CD8-positive, alpha-beta memory T cell (primary cell): Measurements from ENCODE around the gene RGS16. TPM values are rescaled to one million over a fixed set of nuclear protein-coding genes. Genes with fewer than 3 reads are reported as not detected.

ENCODE experiments used
- CTCF ChIA-PET: fragments of 350-600 bp; sonication (Branson Sonifier 250); formaldehyde crosslinking; loops from one replicate; lab custom pipeline; 2021; ENCODE audit warnings: antibody characterized with exemption; lab: Charles Lee
- POLR2A ChIA-PET: fragments of 350-600 bp; sonication (Branson Sonifier 250); formaldehyde crosslinking; loops from one replicate; lab custom pipeline; 2021; ENCODE audit warnings: antibody characterized with exemption; lab: Charles Lee
- DNase-seq, 5 donors: peaks; one replicate each; pipeline versions ENCODE4 v3.0.0 to v3.0.0-alpha.2; 2020 to 2022; ENCODE audit warnings: mixed read lengths in 1 of 5
- H3K27ac ChIP-seq: one replicate; pipeline ENCODE4 v1.7.0; 2013; ENCODE audit warnings: low read depth, mild to moderate bottlenecking, low read length, moderate library complexity
- H3K27me3 ChIP-seq: 2 replicates; pipeline ENCODE4 v1.7.0; 2013; ENCODE audit warnings: low read length, mild to moderate bottlenecking; ENCODE audit not compliant: insufficient read depth, poor library complexity, severe bottlenecking
- H3K36me3 ChIP-seq: 2 replicates; pipeline ENCODE4 v1.7.0; 2013; ENCODE audit warnings: mild to moderate bottlenecking, low read length, moderate library complexity; ENCODE audit not compliant: insufficient read depth
- H3K4me1 ChIP-seq: 2 replicates; pipeline ENCODE4 v1.7.0; 2013; ENCODE audit warnings: mild to moderate bottlenecking, low read length, moderate library complexity; ENCODE audit not compliant: insufficient read depth
- H3K4me3 ChIP-seq: 2 replicates; pipeline ENCODE4 v1.7.0; 2013; ENCODE audit warnings: mild to moderate bottlenecking, low read length
- H3K9me3 ChIP-seq: 2 replicates; pipeline ENCODE4 v1.7.0; 2013; ENCODE audit warnings: mild to moderate bottlenecking, low read length
- H3K27ac Mint-ChIP-seq, 8 donors: one replicate each; pipeline ENCODE4 v1.8.0; 2020 to 2021; ENCODE audit warnings: mixed read lengths in 8 of 8, mild to moderate bottlenecking in 6 of 8, inconsistent platforms in 3 of 8, moderate library complexity in 3 of 8
- H3K27me3 Mint-ChIP-seq, 2 donors: one replicate each; pipeline ENCODE4 v1.8.0; 2020 to 2021; ENCODE audit warnings: mixed read lengths in 2 of 2, mild to moderate bottlenecking in 1 of 2, moderate library complexity in 1 of 2
- H3K36me3 Mint-ChIP-seq, 3 donors: one replicate each; pipeline ENCODE4 v1.8.0; 2020 to 2021; ENCODE audit warnings: mixed read lengths in 3 of 3, inconsistent platforms in 1 of 3, mild to moderate bottlenecking in 1 of 3
- H3K4me1 Mint-ChIP-seq, 3 donors: one replicate each; pipeline ENCODE4 v1.8.0; 2020 to 2021; ENCODE audit warnings: mixed read lengths in 3 of 3, inconsistent platforms in 1 of 3, mild to moderate bottlenecking in 1 of 3
- H3K4me3 Mint-ChIP-seq, 7 donors: one replicate each; pipeline ENCODE4 v1.8.0; 2020 to 2021; ENCODE audit warnings: mixed read lengths in 7 of 7, mild to moderate bottlenecking in 6 of 7, moderate library complexity in 4 of 7, inconsistent platforms in 2 of 7
- H3K9me3 Mint-ChIP-seq, 5 donors: one replicate each; pipeline ENCODE4 v1.8.0; 2020 to 2022; ENCODE audit warnings: mixed read lengths in 5 of 5, mild to moderate bottlenecking in 3 of 5, moderate library complexity in 2 of 5, inconsistent platforms in 1 of 5
- polyA plus RNA-seq: library from polyadenylated mRNA; unstranded; fragments of 300-500 nt; fragmentation: Illumina TruSeq; gene quantifications from one replicate; pipeline ENCODE4 v1.2.3, GENCODE V29; 2021
- total RNA-seq, 2 experiments: library from RNA; stranded (reverse); gene quantifications; one replicate each; pipeline ENCODE4 v1.2.3, GENCODE V29; 2021

Gene RGS16
- total and polyA plus RNA-seq, 3 experiments from 2014 or later = 0.21 to 59.9 (median 58.9) TPM

GRCh38 chr1:182570611-182570970 is 33.6 kb downstream of the RGS16 start:
- Mint-ChIP-seq H3K36me3 (peaks cover 7 to 31% (median 18%) of the 10 kb centered on the region in 3 donors), H3K4me3 (no peak overlapping the region), H3K4me1 (no peaks in the 10 kb centered on the region), H3K9me3 (no peaks in the 10 kb centered on the region), H3K27me3 (no peaks in the 10 kb centered on the region), H3K27ac (no peak overlapping the region)
- Histone ChIP-seq H3K4me3 (no peak overlapping the region), H3K36me3 (peaks cover 7% of the 10 kb centered on the region), H3K4me1 (no peaks in the 10 kb centered on the region), H3K27ac (no peak overlapping the region), H3K27me3 (no peaks in the 10 kb centered on the region), H3K9me3 (no peaks in the 10 kb centered on the region)
- DNase-seq = no peak
- ChIA-PET CTCF (no interaction called here), POLR2A (no interaction called here)

DNA sequence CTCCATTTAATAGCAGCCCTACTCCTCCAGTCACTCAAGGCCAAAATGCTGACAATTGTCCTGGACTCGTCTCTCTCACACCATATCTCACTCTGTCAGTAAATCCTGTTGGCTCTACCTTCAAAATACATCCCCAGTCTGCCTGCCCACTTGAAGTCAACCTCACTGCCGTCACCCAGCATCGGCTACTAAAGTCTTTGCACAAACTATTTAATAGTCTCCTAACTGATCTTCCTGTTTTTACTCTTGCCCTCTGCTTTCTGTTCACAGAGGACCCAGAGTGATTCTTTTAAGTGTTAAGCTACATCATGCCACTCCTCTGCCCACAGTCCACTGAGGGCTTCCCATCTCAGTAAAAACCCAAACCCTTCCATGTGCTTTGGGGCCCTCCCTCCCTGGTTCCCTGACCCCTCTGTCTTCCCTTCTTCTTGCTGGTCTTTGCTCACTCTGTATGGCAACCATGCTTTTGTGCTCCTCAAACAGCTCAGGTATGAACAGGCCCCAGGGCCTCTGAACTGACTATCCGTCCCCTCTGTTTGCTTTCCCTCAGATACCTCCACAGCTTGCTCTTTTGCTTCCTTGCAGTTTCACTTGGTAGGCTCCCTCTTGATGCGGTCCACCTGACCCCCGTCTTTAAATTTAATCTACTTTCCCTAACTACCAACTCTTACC is 34.1 kb downstream of the RGS16 start:
- Mint-ChIP-seq H3K27ac (no peak overlapping the region), H3K27me3 (no peaks in the 10 kb centered on the region), H3K36me3 (peaks cover 4 to 26% (median 13%) of the 10 kb centered on the region in 3 donors), H3K9me3 (no peaks in the 10 kb centered on the region), H3K4me1 (no peaks in the 10 kb centered on the region), H3K4me3 (no peak overlapping the region)
- H3K4me3 ChIP-seq = no peak overlapping the region
- DNase-seq = no peak
- peaks cover 7% of the 10 kb centered on the region for H3K36me3 ChIP-seq
- no peaks in the 10 kb centered on the region for H3K4me1 ChIP-seq
- no peaks in the 10 kb centered on the region for H3K9me3 ChIP-seq
- ChIA-PET POLR2A (no interaction called here), CTCF (no interaction called here)
- no peaks in the 10 kb centered on the region for H3K27me3 ChIP-seq
- no peak overlapping the region for H3K27ac ChIP-seq

DNA sequence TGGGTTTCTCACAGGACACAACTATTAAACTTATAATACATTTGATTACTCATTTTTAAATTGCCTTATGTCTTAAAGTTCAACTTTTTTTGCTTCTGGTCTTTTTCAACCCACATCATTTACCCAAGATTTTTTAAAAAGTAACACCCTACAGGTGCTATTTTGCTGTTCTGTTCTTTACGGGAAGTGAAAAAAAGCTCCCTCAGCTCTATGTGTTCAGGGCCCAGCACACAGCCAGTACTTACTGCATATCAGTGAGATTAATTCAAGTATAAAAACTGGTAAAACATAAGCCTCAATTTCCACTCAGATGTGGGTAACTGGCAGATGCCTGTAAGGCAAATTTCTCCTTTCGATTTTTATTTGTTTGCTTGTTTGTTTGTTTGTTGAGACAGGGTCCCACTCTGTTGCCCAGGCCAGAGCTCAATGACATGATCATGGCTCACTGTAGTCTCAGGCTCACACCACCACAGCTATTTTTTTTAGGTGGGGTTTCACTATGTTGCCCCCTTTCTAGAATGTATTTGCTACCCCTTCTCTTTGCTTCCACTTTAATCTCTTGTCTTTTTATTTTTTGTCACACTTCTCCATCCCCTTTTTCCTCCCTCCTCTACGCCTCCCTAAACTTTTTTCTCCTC is 35.4 kb downstream of the RGS16 start:
- Histone ChIP-seq H3K27ac (no peak overlapping the region), H3K9me3 (no peaks in the 10 kb centered on the region), H3K36me3 (no peaks in the 10 kb centered on the region), H3K4me1 (no peaks in the 10 kb centered on the region), H3K27me3 (no peaks in the 10 kb centered on the region), H3K4me3 (no peak overlapping the region)
- H3K27me3 Mint-ChIP-seq = no peaks in the 10 kb centered on the region
- H3K4me3 Mint-ChIP-seq = no peak overlapping the region
- no peak for DNase-seq
- POLR2A ChIA-PET = no interaction called here
- H3K36me3 Mint-ChIP-seq = peaks cover 4 to 14% (median 8%) of the 10 kb centered on the region in 3 donors
- CTCF ChIA-PET = no interaction called here
- H3K4me1 Mint-ChIP-seq = no peaks in the 10 kb centered on the region
- no peaks in the 10 kb centered on the region for H3K9me3 Mint-ChIP-seq
- no peak overlapping the region for H3K27ac Mint-ChIP-seq

DNA sequence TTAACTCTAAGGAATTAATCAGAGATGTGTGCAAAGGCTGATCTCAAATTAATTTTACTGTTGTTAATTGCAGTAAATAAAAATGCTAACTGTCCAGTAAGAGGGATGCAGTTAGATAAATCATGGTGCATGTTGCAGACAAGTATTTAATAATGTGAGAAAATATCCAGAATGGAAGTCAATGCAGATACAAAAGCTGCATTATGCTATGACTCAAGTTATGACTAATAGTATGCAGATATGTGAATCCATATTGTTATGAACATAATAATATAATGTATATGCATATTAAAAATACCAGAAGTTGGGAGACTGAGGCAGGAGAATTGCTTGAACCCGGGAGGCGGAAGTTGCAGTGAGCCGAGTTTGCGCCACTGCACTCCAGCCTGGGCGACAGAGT is 36.6 kb downstream of the RGS16 start:
- Histone ChIP-seq H3K4me1 (no peaks in the 10 kb centered on the region), H3K36me3 (no peaks in the 10 kb centered on the region), H3K9me3 (no peaks in the 10 kb centered on the region), H3K27me3 (no peaks in the 10 kb centered on the region), H3K4me3 (no peak overlapping the region), H3K27ac (no peak overlapping the region)
- CTCF ChIA-PET = no interaction called here
- Mint-ChIP-seq H3K36me3 (peaks cover 0 to 3% (median 0%) of the 10 kb centered on the region in 3 donors), H3K4me1 (no peaks in the 10 kb centered on the region), H3K9me3 (no peaks in the 10 kb centered on the region), H3K4me3 (no peak overlapping the region), H3K27me3 (no peaks in the 10 kb centered on the region), H3K27ac (no peak overlapping the region)
- POLR2A ChIA-PET = no interaction called here
- no peak for DNase-seq

DNA sequence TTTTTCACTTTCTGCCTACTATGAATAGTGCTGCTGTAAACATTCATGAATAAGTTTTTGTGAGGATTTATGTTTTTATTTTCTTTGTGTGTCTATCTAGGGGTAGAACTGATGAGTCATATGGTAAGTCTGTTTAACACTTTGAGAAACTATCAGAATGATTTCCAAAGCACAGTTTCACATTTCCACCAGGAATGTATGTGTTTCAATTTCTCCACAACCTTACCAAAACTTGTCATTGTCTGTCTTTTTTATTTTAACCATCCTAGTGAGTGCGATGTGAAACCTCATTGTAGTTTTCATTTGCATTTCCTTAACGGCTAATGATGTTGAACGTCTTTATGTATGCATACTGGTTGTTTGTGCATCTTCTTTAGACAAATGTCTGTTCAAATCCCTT is 38.7 kb downstream of the RGS16 start:
- H3K36me3 ChIP-seq = no peaks in the 10 kb centered on the region
- DNase-seq = no peak
- Mint-ChIP-seq H3K9me3 (no peaks in the 10 kb centered on the region), H3K27ac (no peak overlapping the region), H3K4me3 (no peak overlapping the region), H3K4me1 (no peaks in the 10 kb centered on the region), H3K36me3 (no peaks in the 10 kb centered on the region), H3K27me3 (no peaks in the 10 kb centered on the region)
- ChIA-PET POLR2A (no interaction called here), CTCF (no interaction called here)
- no peak overlapping the region for H3K27ac ChIP-seq
- H3K27me3 ChIP-seq = no peaks in the 10 kb centered on the region
- no peak overlapping the region for H3K4me3 ChIP-seq
- H3K9me3 ChIP-seq = no peaks in the 10 kb centered on the region
- H3K4me1 ChIP-seq = no peaks in the 10 kb centered on the region

GRCh38 chr1:182564406-182565004 is 39.7 kb downstream of the RGS16 start:
- Mint-ChIP-seq H3K27me3 (no peaks in the 10 kb centered on the region), H3K4me3 (no peak overlapping the region), H3K36me3 (no peaks in the 10 kb centered on the region), H3K27ac (peak overlapping the region in 1 of 8 donors; percentile 56), H3K9me3 (no peaks in the 10 kb centered on the region), H3K4me1 (no peaks in the 10 kb centered on the region)
- H3K36me3 ChIP-seq = no peaks in the 10 kb centered on the region
- ChIA-PET POLR2A (no interaction called here), CTCF (no interaction called here)
- no peak for DNase-seq
- no peaks in the 10 kb centered on the region for H3K9me3 ChIP-seq
- no peak overlapping the region for H3K27ac ChIP-seq
- H3K4me3 ChIP-seq = no peak overlapping the region
- no peaks in the 10 kb centered on the region for H3K27me3 ChIP-seq
- no peaks in the 10 kb centered on the region for H3K4me1 ChIP-seq

- Histone ChIP-seq H3K4me1 (no peaks in the 10 kb centered on the region), H3K27me3 (no peaks in the 10 kb centered on the region), H3K36me3 (no peaks in the 10 kb centered on the region), H3K9me3 (no peaks in the 10 kb centered on the region), H3K4me3 (no peak overlapping the region), H3K27ac (no peak overlapping the region)
- H3K36me3 Mint-ChIP-seq = no peaks in the 10 kb centered on the region
- POLR2A ChIA-PET = no interaction called here
- no peak for DNase-seq
- no peak overlapping the region for H3K27ac Mint-ChIP-seq
- CTCF ChIA-PET = no interaction called here
- H3K27me3 Mint-ChIP-seq = peaks cover 0 to 2% of the 10 kb centered on the region in 2 donors
- no peaks in the 10 kb centered on the region for H3K9me3 Mint-ChIP-seq
- no peaks in the 10 kb centered on the region for H3K4me1 Mint-ChIP-seq
- H3K4me3 Mint-ChIP-seq = no peak overlapping the region
Observed at GRCh38 chr1:182563095-182563494, 41.1 kb downstream of the RGS16 start.

GRCh38 chr1:182561456-182561855 is 42.7 kb downstream of the RGS16 start:
- Histone ChIP-seq H3K9me3 (no peaks in the 10 kb centered on the region), H3K36me3 (no peaks in the 10 kb centered on the region), H3K27me3 (no peaks in the 10 kb centered on the region), H3K4me3 (no peak overlapping the region), H3K27ac (no peak overlapping the region), H3K4me1 (no peaks in the 10 kb centered on the region)
- no peak overlapping the region for H3K27ac Mint-ChIP-seq
- H3K36me3 Mint-ChIP-seq = no peaks in the 10 kb centered on the region
- no peak for DNase-seq
- POLR2A ChIA-PET = no interaction called here
- H3K27me3 Mint-ChIP-seq = peaks cover 0 to 2% of the 10 kb centered on the region in 2 donors
- no peak overlapping the region for H3K4me3 Mint-ChIP-seq
- no peaks in the 10 kb centered on the region for H3K4me1 Mint-ChIP-seq
- H3K9me3 Mint-ChIP-seq = no peaks in the 10 kb centered on the region
- CTCF ChIA-PET = no interaction called here
